COLO829 (cell line): ENCODE results near the gene CD44.
"Not testable (repeated sequence)": the region's sequence is repeated elsewhere in the genome, so short reads cannot be mapped to it uniquely, and the experiment has no call there.

Experiments used
- DNase-seq: peaks from one replicate; pipeline ENCODE4 v3.0.0; 2012; ENCODE audit warnings: low spot score

The CD44 gene

DNA sequence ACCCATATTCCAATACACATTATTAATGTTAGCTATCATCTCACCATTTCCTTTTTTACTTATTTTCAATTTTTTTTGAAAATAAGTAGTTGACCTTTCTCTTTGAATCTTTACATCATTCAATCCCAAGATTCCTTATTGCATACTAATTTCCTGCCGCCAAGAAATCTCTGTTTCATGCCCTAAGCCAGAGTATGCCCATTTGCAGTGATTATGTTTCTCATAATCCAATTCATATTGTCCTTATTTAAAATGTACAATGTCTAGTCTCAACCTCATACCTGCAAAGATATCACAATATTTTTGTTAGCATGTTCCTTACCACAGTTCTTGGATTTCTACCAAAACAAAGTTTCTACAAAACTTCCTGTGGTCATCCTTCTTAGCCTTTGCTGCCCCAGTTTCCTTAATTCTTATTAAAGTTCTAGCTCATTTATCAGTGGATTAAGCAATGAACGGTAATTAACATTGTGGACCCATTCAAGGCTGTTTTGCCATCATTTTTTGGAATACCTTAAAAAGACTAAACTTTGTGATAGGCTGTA lies 75.3 kb downstream of the CD44 start:
- DNase-seq: no peak

DNA sequence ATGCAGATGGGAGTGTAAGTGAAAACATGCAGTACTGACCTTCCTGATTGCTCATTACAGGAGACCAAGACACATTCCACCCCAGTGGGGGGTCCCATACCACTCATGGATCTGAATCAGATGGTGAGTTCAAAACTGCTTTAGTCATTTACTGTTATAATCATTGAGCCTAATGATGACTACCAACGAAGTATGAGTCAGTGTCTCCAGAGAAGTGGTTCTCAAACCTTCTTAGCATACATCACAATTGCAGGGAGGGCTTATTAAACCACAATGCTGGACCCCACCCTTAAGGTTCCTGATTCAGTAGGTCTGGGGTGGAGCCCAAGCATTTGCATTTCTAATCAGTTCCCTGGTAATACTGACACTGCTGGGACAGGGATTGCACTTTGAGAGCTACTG lies 75.8 kb downstream of the CD44 start:
- no peak for DNase-seq

DNA sequence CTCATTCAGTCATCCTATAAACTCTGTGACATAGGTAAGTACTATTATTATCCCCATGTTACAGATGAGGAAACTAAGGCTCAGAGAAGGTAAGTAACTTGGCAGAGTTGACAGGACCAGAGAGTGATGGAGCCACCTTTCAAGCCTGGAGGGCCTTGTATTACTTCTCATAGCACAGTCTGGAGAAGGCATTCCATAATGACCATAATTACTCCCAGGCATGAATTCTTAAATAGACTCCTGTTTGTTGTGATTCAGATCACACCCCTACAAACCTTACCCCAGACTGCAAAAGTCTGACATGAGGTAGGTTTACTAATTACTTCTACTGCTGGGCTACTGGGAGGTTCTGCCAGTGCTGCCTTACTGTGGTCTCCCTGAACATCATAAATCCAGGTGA lies 77.0 kb downstream of the CD44 start:
- DNase-seq: no peak

DNA sequence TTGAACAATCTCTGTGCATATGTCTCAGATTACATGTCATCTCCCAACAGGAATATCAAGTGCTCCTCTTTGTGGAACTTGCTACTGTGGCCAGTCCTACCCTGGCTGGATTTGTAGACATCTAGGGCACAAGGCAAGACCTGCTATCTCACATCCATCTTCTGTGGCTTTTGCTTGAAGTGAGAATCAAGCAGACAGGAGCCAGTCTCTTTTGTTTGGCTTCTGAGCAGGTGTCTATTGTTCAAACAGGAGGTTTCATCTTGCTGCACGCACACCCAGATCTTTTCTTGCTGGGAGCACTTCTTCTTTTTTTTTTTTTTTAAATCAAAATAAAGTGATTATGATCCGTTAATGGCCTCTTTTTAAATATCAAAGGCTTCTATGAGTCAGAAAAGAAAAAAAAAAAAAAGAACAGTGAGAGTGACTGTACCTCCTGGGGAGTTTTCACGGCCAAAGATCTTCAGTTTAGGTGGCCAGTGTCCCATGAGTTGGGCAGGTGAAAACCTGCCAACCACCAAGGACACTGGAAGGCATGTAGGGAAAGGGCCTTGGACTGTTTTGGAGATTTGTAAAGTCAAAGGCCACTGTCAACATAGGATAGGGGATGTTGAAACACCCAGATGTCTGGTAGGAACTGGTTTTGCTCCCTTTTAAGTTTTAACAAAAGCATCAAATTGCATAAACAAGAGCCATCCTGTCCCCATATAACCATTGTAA lies 78.1 kb downstream of the CD44 start:
- no peak for DNase-seq

DNA sequence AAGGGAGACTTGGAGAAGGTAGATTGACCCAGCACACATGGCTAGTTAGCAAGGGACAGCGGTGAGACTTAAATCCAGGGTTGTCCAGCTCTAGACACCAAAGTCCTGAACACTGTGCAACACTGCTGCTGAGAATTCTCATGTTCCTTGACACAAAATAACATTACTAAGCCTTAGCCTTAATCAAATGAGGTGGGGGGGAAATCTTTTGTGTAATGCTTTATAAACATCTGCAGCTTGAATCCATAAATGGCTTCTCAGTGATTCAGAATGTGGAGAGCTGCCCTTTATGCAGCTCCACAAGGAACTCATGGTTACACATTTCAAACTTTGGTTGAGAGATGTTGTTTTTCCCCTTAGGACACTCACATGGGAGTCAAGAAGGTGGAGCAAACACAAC lies 80.0 kb downstream of the CD44 start:
- no peak for DNase-seq

DNA sequence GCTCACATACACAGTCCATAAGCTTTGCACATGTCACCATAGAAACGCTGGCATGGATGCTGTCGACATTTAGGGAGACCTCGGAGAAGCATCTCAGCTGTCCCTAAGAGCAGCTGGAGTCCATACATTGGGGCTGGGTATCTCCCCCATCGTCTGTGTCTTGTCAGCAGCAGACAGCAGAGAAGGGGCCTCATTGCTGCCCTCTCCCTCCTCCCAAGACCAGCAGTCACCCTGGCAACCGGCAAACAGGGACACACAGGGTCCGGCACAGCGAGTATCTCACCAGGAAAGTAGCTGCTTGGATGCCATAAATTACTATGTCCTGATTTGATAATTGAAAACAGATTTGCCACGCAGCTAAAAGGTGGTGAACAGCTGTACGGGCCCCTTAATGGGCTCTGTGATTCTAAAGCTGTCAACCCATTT lies 84.4 kb downstream of the CD44 start:
- DNase-seq: no peak

DNA sequence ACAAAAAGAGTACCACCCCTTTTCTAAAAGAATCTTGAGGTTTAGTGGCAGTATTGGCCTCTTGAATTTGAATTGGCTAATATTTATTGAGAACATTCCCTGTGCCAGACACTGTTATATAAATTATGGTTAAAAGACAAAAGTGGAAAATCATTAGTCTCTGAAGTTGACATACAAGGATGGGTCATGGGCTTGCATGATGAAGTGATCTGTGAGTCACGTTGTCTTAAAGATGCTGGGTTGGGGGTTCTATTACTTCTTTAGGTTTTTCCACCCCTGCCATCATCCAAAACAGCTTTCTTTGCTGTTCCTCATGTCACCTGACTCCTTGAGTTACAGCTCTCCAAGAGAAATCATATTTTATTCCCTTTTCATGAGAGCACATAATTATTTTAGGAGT lies 85.0 kb downstream of the CD44 start:
- DNase-seq: no peak

DNA sequence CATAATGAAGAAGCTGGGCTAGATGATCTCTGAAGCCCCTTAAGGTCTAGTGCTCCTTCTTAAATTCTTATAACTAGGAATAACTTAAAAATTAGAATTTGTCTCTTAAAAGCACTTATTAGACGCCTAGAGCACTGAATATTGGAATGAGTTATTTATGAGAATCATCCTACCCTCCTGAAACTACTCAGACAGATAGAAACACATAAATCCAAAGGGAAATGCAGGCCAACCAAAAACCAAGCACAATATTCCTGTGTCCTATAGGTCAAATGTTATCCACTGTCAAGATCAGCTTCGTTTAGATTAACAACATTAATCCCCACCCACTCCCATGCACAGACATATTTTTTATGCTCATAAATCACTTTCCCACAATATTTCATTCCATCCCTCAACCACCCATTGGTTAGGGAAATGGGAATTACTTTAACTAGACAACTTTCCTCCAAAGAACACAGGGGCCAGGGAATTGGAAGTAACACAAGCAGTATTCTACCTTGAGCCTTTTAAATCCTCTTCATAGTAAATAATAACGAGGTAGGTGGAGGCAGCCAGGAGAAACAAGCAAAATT lies 87.1 kb downstream of the CD44 start:
- no peak for DNase-seq

DNA sequence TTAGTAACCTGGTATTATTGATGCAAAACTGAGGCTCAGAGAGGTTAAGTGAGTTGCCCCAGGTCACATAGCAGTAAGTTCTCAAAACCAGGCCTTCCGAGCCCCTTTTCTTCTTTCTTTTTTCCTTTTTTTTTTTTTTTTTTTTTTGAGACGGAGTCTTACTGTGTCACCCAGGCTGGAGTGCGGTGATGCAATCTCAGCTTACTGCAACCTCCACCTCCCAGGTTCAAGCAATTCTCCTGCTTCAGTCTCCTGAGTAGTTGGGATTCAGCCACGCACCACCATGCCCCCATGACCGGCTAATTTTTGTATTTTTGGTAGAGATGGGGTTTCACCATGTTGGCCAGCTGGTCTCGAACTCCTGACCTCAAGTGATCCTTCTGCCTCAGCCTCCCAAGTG lies 87.8 kb downstream of the CD44 start:
- not testable (repeated sequence) for DNase-seq

DNA sequence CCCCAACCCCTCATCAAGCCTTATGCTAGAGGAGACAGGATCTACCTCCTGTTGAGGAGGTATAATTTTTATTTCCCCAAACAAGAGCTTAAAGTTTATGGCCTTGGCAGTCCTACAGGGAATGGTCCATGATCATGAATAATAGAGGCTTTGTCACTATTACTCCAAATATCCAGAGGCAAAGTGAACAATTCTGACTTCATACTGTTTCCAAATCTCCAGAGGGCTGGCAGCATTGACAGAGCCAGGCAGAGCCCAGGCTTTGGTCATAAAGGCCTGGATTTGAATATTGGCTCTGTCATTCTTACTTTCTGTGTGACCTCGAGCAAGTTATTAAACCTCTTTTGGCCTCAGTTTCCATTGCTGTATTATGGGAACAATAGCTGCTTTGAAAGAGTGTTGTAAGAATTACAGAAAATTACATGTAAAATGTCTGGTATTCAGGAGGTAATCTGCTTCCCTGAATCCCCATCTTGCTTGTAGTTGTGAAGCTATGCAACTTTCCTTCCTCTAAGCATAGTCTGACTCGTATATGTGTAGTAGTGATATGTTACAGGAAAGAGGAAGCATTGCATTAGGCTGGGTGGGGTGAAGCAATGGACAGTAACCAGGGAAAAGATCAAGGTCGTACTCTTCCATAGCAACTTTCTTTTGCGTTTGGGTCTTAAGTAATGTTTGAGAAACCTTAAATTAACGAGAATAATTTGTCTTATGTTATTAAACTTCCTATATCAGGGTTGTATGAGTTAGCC lies 88.8 kb downstream of the CD44 start:
- peak; percentile 63 for DNase-seq

DNA sequence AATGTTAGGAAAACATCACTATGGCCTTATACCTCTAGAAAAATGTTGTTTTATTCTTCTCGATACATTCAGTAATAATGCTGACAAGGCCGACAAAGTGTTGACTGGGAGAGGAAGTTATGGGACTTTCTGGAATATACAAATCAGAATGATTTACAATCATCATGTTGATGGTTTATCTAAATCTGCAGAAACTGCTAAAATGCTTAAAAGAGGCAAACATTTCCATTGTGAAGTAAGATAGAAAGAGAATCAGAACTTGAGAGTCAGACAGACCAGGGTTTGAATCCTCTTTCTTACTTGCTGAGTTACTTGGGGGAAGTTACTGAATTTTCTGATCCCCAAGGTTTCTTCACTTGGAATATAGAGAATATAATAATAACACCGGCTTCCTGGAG lies 89.4 kb downstream of the CD44 start:
- no peak for DNase-seq

DNA sequence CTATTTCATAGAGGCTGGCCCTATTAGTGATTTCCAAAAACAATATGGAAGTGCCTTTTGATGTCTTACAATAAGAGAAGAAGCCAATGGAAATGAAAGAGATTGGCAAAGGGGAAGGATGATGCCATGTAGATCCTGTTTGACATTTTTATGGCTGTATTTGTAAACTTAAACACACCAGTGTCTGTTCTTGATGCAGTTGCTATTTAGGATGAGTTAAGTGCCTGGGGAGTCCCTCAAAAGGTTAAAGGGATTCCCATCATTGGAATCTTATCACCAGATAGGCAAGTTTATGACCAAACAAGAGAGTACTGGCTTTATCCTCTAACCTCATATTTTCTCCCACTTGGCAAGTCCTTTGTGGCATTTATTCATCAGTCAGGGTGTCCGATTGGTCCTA lies 91.4 kb downstream of the CD44 start:
- no peak for DNase-seq

DNA sequence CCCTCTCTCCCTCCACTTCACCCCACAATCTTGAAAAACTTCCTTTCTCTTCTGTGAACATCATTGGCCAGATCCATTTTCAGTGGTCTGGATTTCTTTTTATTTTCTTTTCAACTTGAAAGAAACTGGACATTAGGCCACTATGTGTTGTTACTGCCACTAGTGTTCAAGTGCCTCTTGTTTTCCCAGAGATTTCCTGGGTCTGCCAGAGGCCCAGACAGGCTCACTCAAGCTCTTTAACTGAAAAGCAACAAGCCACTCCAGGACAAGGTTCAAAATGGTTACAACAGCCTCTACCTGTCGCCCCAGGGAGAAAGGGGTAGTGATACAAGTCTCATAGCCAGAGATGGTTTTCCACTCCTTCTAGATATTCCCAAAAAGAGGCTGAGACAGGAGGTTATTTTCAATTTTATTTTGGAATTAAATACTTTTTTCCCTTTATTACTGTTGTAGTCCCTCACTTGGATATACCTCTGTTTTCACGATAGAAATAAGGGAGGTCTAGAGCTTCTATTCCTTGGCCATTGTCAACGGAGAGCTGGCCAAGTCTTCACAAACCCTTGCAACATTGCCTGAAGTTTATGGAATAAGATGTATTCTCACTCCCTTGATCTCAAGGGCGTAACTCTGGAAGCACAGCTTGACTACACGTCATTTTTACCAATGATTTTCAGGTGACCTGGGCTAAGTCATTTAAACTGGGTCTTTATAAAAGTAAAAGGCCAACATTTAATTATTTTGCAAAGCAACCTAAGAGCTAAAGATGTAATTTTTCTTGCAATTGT lies 92.3 kb downstream of the CD44 start:
- DNase-seq: no peak

DNA sequence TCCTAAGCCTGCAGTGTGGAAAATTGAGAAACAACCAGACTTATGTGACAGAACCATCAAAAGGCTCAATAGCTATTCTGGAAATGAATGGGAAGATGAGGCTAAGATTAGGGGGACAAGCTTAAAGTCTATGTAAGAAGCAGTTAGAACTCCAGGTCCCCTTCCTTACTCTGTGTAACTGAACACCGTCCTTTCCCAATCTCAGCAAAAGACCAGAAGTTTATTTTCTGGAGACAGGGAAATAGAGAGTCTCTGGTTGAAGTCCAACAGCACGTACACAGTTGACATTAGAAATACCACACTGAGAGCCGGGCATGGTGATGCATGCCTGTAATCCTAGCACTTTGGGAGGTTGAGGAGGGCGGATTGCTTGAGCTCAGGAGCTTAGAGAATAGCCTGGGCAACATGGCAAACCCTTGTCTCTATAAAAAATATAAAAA lies 93.9 kb downstream of the CD44 start:
- DNase-seq: no peak

DNA sequence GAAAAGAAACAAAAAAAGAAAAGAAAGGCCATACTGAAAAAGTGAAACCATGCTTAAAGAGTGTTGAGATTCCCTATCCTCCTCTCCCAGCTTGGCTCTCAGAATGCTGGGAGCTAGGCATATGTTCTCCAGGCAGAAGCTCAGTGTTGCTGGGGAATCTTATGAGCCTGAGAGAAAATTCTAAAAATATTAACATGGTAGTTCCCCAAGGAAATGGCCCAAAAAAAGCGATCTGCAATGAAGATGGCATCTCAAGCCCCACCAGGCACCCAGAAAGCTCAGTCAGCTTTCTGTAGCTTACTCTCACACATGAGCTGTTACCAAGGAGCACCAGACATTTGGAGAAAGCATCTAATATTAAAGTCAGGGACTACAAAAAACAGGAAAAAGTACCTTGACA lies 94.5 kb downstream of the CD44 start:
- DNase-seq: no peak

DNA sequence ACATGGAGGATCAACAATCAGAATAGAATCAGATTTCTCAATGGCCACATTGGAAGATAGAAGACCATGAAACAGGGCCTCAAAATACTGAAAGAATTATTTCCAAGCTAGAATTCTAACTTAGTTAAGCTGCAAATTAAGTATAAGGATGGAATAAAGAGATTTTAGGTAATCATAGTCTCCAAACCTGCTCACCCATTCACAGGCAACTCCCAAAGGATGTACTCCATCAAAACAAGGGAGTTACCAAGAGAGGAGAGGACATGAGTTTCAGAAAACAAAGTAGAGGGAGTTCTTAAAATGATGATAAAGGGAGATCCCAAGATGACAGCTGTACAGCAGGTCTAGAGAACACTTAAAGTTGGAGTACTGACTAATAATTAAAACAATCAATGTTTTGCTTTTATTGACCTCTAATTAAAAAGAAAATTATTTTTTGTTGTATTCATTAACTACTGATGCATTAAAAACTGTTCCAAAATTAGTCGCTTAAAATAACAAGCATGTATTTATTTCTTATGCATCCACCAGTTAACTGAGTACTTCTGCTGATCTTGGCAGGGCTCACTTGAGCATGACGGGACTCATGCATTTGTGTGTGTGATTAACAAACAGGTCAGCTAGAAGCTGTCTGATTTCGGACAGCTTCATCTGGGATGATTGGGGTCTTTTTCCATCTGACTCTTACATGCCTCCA lies 95.6 kb downstream of the CD44 start:
- no peak for DNase-seq

DNA sequence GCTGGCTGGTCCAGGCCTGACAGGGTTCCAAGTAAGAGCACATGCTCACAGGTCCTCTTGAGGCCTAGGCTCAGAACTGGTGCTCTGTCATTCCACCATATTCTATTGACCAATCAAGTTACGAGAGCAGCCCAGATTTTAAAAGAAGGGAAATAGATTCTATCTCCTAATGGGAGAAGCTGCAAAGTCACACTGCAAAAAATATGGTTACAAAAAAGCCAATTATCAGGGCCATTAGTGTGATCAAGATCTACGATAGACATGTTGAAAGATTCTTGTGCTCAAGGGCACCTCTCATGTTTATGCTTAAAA lies 96.1 kb downstream of the CD44 start:
- no peak for DNase-seq

DNA sequence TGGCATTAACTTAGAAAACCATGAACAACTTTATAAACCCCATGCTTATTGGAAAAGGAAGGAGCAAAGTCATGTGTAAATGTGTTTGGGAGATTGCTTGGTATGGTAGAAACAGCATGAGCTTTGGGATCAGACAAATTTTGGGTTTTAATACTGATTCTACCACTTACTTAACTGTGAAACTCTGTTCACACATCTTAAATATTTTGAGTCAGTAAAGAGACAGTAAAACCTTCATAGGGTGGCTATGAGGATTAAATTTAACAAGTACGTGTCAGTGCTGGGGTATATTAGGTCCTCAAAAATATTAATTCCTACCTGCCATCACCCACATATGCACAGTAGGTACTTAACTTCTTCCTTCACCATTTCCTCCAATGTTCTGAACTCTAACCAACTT lies 96.5 kb downstream of the CD44 start:
- DNase-seq: no peak

DNA sequence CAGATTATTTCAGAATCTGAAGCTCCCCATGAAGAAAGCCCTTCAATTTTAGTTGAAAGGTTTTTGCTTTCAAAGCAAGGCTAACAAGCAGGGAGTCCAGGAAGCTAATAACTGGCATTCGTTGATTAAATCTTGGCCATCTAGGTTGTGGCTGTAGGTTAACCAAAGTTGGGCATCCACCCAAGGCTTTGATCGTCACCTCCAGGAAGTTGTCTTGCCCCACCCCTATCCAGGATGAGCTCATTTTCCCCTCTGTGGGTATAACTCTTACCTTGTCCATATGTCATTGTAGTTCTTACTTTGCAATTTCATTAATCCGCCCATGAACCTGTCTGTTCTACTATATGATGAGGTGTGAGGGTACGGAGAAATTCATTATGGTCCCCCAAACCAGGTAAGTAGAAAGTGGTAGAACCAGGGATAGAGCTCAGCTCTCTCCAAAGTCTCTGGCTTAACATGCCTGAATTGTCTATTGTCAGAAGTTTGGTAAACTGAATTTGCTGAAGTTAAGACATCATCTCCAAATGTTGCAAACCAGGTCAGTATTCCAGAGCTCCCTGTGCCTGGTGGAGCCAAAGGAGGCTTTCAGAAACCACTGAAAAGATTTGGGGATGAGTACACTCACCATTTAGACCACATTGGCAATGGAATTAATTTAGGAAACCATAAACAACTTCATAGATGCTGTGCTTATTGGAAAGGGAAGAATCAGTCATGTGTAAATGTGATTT lies 97.1 kb downstream of the CD44 start:
- DNase-seq: no peak

DNA sequence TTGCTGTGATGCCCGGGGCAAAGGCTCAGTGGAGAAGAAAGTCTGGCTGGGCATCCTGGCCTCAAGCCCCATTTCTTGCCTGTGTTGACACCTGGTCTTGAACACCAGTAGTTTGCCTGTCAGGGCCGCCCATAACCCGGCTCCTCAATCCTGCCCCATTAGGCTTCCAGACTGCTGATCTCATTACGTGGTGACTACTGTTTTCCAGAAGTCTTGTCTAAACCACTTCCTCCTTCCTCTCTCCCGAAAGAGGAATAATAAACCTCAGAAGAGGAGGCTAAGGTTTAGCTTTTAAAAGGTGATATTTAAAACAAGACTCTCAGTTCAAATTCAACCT lies 97.7 kb downstream of the CD44 start:
- no peak for DNase-seq

DNA sequence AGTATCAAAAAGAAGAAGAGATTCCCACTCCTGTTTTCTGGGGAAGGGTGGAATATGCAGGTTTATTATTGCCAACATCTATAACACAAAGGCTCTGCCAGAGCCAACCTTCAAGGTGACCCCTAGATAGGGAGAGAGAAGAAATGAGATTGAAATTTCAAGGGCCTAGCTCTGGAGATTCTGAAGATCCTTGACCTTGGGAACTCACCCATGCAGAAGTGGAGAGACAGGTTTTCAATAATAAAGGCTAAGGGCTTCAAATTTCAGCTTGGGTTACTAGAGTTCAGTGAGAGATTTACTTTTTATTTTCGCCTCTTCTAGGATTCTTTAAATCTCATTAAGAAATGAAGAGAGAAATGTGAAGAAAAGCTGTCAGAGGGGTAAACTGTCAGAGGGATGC lies 98.4 kb downstream of the CD44 start:
- no peak for DNase-seq
